ENCODE results near the gene ATP6V0B. TPM values are rescaled to one million over a fixed set of nuclear protein-coding genes. Genes with fewer than 3 reads are reported as not detected.

The ATP6V0B gene
- total and polyA plus RNA-seq, 9 of the 15 experiments (the other 6 are each of a cell fraction or from before 2014, with no cell fraction given) = 137 to 328 (median 220) TPM

GRCh38 chr1:43969746-43970466, 4.9 kb upstream of the ATP6V0B start, which contains the start of gene DPH2 (continued):
- TF ChIP-seq SRSF9 (IDR thresholded peaks at IDR 0.05; ENCODE audit: borderline replicate concordance, low read depth, low read length) (no peak), ZBTB2 (IDR thresholded peaks at IDR 0.05) (no peak), ZNF57 (CRISPR knock-in tag; IDR thresholded peaks at IDR 0.05) (peak; percentile 19; the same call in 1 of the 2 replicates), PBX2 (CRISPR knock-in tag; IDR thresholded peaks at IDR 0.05; ENCODE audit: low read depth) (no peak), PBX2 (tag; conservative IDR thresholded peaks at IDR 0.05; ENCODE audit: low read depth) (no peak), HDAC1 (IDR thresholded peaks at IDR 0.05) (peak; percentile 91 to 100), ETV6 (IDR thresholded peaks at IDR 0.05; ENCODE audit: borderline replicate concordance in 1 of 2, low read depth in 2 of 2, low read length in 1 of 2) (no peak), ETV6 (CRISPR knock-in tag; IDR thresholded peaks at IDR 0.05; ENCODE audit: borderline replicate concordance) (no peak), SP1 (CRISPR knock-in tag; IDR thresholded peaks at IDR 0.05) (no peak; the same call in 1 of the 2 replicates), DMBX1 (CRISPR knock-in tag; IDR thresholded peaks at IDR 0.05; ENCODE audit: borderline replicate concordance) (no peak), SRSF3 (IDR thresholded peaks at IDR 0.05; ENCODE audit: insufficient read depth, low read length) (no peak), TARDBP (IDR thresholded peaks at IDR 0.05) (no peak), FOXK1 (CRISPR knock-in tag; IDR thresholded peaks at IDR 0.05; ENCODE audit: borderline replicate concordance) (no peak), CREM (IDR thresholded peaks at IDR 0.05; ENCODE audit: low read depth) (peak; percentile 90), AFF1 (IDR thresholded peaks at IDR 0.05; ENCODE audit: low read depth in 1 of 2, partially characterized antibody in 2 of 2) (peak; percentile 17 to 87)

Measured in K562 (cell line).